CD4-positive, alpha-beta T cell treated with Interleukin-2 at 100 ng/mL for 4 hours (primary cell): ENCODE measurements around the gene FOXL2.
A peak's percentile ranks its signal among the peaks of the same experiment; 100 is the strongest.
"Not testable (repeated sequence)": the region's sequence is repeated elsewhere in the genome, so short reads cannot be mapped to it uniquely, and the experiment has no call there.

Source experiments
- DNase-seq: peaks from one replicate; pipeline ENCODE4 v3.0.0-alpha.2; 2020; ENCODE audit warnings: low spot score

Gene FOXL2

DNA sequence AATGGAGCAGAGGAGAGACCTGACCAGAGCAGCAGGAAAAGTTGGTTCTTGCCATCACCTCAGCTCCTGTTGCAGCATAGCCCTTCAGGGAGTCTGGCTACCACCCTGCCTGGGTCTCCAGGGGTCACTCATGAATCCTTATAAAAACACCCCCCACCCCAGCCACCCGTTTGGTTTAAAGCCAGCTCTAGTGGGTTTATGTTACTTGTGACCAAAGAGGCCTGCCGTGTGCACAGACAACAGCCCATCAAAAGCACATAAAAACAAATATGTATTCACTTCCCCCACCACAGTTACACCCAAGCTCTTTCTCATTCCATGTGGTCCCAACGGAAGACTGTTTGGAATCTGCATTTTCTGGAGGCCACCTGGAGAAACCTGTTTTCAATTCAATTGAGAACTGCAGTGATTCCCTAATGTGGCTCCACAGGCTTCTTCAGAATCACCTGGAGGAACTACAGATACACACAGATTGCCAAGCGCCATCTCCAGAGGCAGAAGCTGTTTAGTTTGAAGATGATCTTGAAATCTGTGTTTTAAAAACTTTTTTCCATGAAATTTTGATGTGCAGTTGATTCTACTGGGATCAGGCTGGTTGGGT lies 13.8 kb downstream of the FOXL2 start:
- no peak for DNase-seq

DNA sequence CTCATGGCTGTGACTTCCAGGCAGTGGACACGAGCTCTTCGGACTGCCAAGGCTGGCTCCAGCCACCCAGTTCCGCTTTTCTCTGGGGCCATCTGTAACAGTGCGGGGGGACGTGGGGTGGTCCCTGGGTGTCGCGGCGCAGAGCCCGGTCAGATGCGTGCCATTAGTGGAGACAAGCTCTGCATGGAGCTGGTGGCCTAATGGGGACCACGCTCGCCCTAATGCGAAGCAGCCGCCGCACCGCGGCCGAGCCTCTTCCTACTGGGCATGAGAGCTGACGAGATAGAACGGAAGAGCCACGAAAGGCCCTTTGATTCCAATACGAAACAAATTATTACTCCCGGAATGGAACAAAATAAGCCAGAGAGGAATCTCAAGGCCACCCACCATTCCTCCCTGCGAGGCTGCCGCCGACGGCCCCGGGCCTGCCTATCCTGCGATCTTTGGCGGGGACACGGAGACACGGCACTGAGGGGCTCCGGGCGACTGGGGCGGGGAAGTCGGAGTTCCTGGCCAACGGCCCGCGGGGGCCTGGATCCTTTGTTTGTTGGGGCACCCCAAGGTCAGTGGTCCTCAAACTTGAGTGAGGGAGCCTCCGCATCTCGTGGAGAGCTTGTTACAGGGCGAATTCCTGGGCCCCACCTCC lies 18.1 kb downstream of the FOXL2 start:
- DNase-seq, result no peak

DNA sequence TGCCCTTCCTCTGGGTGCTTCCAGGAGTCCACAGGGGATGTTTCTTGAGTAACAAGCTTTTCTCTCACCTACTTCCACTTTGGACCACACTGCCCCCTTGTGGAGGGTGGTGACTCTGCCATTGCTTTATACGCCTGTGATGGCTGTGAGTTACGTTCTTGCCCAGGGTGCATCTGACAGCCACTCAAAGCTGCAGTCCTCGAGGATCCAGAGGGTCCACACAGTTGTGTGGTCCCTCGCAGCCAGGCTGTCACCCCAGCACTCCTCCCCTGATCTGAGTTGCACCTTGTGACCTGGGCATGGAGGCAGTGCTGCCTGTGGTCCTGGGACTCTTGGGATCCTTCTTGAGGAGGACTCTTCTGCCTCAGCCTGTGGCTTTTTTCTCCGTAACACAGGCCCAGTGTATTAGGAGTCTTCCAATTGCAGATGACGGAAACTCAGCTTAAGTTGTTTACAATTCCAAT lies 23.4 kb downstream of the FOXL2 start:
- DNase-seq, result peak; percentile 86

DNA sequence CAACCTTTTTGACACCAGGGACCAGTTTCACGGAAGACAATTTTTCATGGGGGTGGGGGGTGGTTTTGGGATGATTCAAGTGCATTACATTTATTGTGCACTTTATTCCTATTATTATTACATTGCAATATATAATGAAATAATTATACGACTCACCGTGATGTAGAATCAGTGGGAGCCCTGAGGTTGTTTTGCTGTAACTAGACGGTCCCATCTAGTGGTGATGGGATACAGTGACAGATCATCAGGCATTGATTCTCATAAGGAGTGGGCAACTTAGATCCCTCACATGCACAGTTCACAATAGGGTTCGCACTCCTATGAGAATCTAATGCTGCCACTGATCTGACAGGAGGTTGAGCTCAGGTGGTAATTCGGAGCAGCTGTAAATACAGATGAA lies 24.5 kb downstream of the FOXL2 start:
- not testable (repeated sequence) for DNase-seq

DNA sequence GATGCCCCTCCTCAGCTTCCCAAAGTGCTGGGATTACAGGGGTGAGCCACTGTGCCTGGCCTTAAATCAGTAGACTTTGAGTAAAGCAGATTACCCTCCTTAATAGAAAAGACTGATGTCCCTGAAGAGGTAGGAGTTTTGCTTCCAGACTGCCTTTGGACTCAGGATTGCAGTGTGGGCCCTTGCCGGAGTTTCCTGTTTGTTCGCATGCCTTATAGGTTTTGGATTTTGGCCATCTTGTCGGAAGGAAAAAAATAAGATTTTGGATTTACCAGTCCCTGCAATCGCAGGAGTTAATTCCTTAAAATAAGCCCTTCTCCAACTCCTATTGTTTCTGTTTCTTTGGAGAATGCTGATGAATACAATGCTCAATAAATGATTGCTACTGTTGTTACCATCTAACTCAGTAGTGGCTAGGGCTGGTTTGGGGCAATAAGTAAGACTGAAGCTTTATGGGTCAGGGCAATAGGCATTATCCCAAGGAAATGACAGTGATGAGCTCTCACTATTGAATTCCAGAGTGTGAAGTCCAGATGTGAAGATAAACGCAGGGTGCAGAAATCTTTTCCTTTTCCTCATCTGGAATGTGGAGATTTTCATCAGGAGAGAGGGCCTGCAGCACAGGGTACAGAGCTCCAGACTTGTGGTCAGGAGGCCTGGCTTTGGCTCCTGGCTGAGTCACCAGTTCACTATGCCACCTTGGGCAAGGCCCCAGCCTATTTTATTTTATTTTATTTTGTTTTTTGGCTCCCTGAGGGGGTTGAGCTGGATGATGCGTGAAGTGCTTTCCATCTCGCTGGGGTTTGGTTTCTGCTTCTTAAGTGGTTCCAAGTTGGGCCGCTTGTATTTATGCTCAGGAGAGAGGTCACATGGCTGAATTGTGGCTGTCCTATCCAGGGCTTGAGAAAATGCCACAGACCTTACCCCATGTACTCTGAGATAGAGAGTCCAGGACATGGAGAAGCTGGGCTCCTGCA lies 25.3 kb downstream of the FOXL2 start:
- no peak for DNase-seq

DNA sequence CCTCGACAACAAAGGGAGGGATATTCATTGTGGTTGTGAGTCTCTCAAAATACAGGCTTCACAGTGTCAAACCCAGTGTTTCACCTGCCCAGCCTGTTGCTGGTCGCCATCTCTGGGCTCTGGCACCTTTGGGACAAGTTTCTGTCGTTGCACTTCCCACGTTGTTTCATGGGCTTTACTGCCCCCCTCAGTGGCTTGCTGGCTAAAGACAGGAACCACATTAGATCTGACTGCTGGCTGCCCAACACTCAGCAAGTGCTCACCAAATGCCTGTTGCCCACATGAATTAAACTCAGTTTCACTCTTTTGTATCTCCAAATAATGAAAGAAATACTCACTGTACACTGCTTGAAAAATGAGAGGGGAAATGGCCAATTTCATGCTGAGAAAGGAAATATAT lies 27.6 kb downstream of the FOXL2 start:
- no peak for DNase-seq

DNA sequence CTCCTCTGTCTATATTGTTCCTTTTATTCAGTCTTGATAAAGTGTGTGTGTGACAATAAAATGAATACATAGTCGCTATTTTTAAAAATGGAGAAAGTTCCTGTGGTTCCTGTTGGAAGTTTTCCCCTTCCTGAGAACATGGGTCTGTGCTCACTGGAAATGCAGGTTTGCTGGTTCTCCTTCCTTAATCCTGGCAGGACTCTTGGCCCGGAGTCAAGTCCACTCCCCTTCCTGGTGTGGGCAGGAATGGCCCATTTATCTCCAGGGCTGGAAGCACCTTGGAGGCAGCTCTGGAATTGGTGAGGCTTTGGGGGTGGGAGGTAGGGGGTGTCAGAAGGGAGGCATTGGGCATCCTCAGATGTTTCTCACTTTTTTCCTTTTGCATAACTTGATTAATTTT lies 30.1 kb downstream of the FOXL2 start:
- DNase-seq, result no peak

DNA sequence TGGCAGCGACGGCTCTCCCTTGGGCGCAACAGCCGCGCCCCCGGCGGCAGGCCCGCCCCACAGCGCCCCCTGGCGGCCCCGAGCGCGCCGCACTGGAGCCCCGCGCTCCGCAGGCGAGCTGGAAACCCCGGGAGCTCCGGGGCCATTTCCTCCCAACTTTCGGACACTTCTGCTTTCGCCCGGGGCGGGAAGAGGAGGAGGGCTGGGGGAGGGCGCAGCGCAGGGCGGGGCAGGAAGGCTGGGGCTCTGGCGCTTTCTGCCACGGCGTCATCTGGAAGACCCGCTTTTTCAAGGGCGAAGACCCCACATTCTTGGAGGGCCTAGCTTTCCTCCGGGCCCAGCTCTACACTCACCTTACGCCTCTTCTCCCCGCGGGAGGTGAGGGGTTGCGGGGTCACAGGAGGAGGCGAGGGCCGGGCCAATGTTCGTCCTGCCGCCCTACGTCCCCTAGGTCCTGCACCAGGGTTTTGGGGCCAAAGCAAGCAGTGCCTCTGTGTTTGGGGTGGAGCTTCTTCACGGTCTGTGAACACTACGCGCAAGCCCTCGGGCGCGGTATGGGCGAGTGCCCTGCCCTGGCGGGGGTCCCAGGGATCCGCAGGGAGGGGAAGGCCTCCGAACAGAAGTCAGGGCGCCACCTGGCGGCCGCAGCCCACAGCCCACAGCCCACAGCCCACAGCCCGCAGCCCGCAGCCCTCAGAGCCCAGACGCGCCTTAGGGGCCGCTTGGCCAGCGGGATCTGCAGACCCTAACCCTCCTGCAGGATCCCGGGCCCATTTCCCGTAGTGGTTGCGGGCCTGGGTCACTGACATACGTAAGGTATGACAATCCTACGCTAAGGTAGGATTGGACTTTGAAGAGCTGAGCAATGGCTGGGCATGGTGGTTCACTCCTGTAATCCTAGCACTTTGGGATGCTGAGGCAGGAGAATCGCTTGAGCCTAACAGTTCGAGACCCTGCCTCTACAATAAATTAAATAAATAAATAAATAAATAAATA lies 31.1 kb downstream of the FOXL2 start:
- DNase-seq, result peak; percentile 78

DNA sequence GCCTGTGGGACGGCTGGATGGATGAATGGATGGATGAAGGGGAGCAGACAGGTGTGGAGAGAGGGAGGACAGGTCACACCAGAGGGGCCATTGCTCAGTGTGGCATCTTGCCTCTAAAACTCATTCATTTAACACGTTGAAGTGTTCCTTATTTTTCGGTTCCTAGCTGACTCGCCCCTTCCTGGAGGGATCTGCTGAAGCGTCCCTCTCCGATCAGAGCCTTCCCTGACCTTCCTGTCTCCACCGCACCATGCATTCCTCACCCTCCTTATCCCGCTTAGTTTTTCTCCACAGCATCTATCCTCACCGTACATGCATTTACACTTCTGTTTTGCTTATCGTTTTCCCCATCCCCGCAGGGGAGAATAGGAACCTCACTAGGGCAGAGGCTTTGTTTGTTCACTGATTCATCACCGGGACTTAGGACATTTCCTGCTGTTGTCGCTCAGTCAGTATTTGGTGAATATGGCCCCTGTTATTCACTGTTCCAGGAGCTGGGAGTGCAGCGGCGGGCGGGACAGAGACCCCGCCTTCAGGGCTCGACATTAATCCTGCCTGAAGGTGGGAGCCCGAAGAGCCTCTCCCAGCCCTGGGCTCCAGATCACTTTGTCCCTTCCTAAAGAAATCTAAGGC lies 32.0 kb downstream of the FOXL2 start:
- no peak for DNase-seq

DNA sequence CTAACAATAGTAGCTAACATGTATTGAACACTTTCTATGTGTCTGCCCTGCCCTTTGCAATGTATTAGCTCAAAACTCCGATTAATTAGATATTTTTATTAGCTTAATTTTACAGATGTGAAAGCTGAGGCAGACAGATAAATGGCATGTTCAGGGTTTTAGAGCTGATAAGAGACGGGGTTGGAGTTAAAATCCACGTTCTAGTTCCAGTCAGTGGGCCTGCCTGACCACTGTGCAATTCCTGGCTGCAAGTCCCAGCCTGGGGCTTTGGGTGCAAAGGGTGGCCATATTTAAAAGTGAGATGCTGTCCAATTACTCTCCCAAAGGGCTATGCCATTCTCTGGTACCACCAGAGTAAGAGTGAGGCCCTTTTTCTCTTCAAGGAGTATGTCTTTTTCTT lies 33.2 kb downstream of the FOXL2 start:
- no peak for DNase-seq

DNA sequence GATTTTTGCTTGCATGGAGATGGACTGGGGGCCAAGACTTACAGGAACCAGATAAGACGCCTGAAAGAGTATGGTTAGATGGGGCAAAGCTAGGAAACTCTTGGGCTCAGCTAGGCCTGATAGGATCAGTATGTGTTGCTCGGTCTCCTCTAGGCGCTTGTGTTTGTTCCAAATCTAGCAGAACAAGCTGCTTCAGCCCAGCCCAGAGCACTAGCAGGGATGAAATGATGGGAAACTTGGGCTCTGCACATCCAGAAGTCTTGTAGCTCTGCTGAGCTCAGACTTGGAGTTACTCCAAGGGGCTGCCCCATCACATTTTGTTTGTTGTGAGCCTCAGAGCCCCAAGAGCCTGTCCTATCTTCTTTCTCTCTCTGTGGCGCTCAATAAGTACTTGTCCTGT lies 34.7 kb downstream of the FOXL2 start:
- no peak for DNase-seq

DNA sequence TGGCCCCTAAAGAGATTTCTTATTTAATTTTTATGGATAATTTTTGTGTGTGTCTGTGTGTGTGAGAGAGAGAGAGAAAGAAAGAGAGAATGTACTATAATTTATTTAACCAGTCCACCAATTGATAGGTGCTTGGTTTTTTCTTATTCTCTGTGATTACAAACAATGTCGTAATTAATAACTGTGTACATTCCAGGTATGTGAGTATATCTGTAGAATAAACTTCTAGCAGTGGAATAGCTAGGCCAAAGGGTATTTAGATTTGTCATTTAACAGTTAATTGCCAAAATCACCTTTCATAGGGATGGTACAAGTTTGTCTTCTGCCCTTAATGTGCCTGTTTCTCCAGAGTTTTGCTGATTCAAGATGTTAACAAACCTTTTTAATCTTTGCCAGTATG lies 35.3 kb downstream of the FOXL2 start:
- DNase-seq, result no peak

DNA sequence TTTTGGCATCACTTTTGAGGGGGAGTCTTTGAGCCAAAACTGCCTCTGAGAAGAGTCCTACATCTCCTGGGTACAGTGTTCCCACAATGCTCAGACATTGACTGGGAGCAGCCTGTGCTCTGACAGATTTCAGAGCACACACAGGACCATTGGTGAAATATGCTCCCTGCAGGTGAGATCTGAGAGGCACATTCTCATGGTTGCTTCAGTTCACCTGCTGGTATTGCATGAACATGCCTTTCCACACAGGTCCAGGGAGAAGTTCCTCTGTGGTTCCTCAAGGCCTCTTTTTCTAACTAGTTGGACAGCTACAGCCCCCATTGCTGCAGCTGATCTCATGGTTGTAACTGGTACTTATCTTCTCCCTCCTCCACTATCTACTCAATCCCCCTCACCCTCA lies 37.0 kb downstream of the FOXL2 start:
- DNase-seq, result no peak

DNA sequence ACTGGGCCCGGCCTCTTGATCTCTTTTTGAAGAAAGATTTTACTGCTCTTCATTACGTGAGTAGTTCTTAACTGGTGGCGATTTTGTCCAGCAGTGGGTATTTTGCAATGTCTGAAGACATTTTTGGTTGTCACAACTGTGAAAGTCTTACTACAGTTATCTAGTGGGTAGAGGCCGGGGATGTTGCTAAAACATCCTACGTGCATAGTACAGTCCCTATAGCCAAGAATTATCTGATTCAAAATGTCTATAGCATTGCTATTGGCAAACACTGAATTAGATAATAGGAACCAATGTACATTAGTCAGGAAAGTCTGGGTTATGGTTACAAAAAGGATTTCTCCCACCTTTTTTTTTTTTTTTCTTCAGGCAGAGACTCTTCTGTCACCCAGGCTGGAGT lies 38.1 kb downstream of the FOXL2 start:
- no peak for DNase-seq

DNA sequence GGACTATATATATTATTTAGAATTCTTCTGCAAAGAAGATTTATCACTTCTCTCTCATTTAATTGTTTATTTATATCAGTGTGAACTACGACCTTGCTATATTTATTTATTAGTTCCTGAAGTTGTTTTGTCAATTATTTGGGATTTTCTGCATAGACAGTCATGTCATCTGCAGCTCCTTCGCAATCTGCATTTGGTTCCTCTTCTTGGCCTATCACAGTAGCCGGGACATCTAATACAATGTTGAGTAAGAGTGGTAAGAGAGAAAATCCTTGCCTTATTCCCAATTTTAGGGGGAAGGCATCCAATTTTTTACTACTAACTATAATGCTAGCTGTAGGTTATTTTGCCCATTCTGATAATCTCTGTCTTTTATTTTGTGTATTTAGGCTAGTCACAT lies 39.4 kb downstream of the FOXL2 start:
- no peak for DNase-seq

DNA sequence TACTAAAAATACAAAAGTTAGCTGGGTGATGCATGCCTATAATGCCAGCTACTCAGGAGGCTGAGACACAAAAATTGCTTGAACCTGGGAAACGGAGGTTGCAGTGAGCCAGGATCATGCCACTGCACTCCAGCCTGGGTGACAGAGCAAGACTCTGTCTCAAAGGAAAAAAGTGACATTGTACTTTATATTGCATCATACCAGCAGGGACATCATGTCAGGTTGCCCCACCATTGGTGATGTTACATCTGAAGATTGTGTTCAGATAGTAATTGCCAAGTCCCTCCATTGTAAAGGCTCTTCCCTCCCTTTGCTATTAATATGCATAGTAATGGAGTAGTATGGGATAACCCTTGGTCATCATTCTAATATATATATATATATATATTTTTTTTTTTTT lies 44.8 kb downstream of the FOXL2 start:
- DNase-seq, result no peak

DNA sequence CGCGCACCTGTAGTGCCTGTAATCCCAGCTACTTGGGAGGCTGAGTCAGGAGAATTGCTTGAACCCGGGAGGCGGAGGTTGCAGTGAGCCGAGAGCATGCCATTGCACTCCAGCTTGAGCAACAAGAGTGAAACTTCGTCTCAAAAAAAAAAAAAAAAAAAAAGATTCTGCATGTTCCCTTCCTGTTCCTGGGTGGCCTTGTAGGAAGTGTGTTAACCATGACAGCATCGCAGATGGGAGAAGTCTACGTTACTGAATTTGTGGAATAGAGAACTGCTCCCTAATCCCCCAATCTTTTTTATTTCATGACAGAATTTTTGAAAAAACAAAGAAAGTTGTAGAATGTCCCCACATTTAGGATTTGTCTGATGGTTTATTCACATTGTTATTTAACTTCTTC lies 45.4 kb downstream of the FOXL2 start:
- DNase-seq, result no peak

DNA sequence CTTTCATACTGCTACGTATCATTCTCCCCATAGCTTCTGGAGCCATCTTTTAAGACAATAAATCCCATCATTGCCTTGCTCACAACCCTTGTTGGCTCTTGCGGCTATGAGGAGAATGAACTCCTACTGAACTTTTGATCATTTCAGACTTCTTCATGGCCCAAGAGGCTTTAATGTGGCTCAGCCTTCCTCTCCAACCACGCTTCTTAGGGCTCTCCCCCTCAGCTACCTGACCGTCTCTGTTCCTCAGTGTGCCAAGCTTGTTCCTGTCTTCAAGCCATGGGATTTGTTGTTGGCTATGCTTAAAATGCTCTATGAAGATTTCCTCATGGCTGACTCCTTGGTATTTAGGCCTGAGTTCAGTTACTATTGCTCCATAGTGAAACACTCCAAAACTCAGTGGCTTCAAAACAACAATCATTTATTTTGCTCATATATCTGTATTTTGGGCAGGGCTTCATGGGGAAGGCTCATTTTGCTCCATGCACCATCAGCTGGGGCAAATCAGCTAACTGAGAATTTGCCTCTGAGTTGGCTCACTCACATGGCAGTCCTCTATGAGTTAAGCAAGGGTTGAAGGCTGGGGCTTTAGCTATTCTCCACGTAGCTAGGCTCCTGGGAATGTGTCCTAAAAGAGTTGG lies 47.5 kb downstream of the FOXL2 start:
- DNase-seq, result no peak

DNA sequence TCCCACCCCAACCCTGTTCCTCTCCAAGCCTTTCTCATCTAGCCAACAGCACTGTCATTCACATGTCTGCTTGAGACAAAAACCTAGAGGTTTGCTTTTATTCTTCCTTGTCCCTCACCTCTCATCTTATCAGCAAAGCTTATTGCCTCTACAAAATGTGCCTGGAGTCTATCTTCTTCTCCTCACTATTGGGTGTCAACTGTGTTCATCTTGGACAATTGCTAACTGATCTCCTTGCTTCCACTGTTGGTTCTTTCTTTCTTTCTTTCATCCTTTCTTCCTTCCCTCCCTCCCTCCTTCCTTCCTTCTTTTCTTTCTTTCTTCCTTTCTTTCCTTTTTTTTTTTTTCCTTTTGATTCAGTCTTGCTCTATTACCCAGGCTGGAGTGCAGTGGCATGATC lies 48.2 kb downstream of the FOXL2 start:
- DNase-seq, result no peak

DNA sequence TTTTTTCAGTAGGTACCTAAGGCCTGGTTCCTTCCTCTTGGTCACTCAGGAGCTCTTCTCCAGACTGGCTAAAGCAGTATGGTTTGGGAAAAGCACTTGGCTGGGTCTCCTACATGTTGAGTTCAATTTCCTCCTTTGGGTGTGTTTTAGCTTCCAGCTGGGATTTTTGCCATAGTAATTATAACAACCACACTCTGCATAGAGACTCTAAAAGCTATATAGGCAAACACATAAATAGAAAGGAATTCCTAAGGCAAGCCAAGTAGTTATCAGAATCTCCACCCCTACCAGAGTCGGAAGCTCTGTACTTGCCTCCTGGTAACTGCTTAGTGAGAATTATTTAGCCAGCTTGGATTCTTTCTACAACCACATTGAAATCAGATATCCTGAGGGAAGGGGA lies 48.6 kb downstream of the FOXL2 start:
- no peak for DNase-seq
